ENCODE measurements around the gene ACSF3.
"Not testable (repeated sequence)": the region's sequence is repeated elsewhere in the genome, so short reads cannot be mapped to it uniquely, and the experiment has no call there.

Gene ACSF3

GRCh38 chr16:89161763-89162713, 68.4 kb downstream of the ACSF3 start:
- DNase-seq (ENCODE audit: low spot score): no peak

GRCh38 chr16:89163297-89163696, 69.6 kb downstream of the ACSF3 start:
- no peak for DNase-seq (ENCODE audit: low spot score)

GRCh38 chr16:89164436-89164835, 70.8 kb downstream of the ACSF3 start:
- no peak for DNase-seq (ENCODE audit: low spot score)

GRCh38 chr16:89164847-89165680, 71.4 kb downstream of the ACSF3 start:
- no peak for DNase-seq (ENCODE audit: low spot score)

GRCh38 chr16:89165681-89165979, 72.0 kb downstream of the ACSF3 start:
- not testable (repeated sequence) for DNase-seq (ENCODE audit: low spot score)

GRCh38 chr16:89166696-89167424, 73.2 kb downstream of the ACSF3 start:
- DNase-seq (ENCODE audit: low spot score): no peak

GRCh38 chr16:89167425-89167941, 73.8 kb downstream of the ACSF3 start:
- peak; percentile 75 for DNase-seq (ENCODE audit: low spot score)

GRCh38 chr16:89168381-89169189, 74.9 kb downstream of the ACSF3 start:
- DNase-seq (ENCODE audit: low spot score): no peak

- DNase-seq (ENCODE audit: low spot score): no peak
These were observed 76.1 kb downstream of the ACSF3 start for GRCh38 chr16:89169778-89170177.

- DNase-seq (ENCODE audit: low spot score): peak; percentile 48
These were observed 76.9 kb downstream of the ACSF3 start for GRCh38 chr16:89170346-89171215.

GRCh38 chr16:89171216-89172170, 77.8 kb downstream of the ACSF3 start, which contains the start of gene CDH15:
CDH15 (plus strand) TSS chr16:89171748; CDS start chr16:89171832, 84 bp downstream.
- DNase-seq (ENCODE audit: low spot score): peak; percentile 99

GRCh38 chr16:89172171-89172527, 78.5 kb downstream of the ACSF3 start:
- DNase-seq (ENCODE audit: low spot score): no peak

GRCh38 chr16:89172528-89173173, 79.0 kb downstream of the ACSF3 start:
- DNase-seq (ENCODE audit: low spot score): no peak

- DNase-seq (ENCODE audit: low spot score): no peak
These were observed 79.7 kb downstream of the ACSF3 start for GRCh38 chr16:89173174-89173921.

- DNase-seq (ENCODE audit: low spot score): no peak
These were observed 80.6 kb downstream of the ACSF3 start for GRCh38 chr16:89174055-89174827.

GRCh38 chr16:89174877-89175276, 81.2 kb downstream of the ACSF3 start:
- DNase-seq (ENCODE audit: low spot score): no peak
